ENCODE results near the gene FAM118A. TPM values are rescaled to one million over a fixed set of nuclear protein-coding genes. Genes with fewer than 3 reads are reported as not detected.

Gene FAM118A
- total and polyA plus RNA-seq, 9 of the 15 experiments (the other 6 are each of a cell fraction or from before 2014, with no cell fraction given), result 17.0 to 223 (median 59.4) TPM

- DNase-seq (ENCODE audit: extremely low read depth in 1 of 4, low spot score in 3 of 4) (no peak), ATAC-seq (no peak), FAIRE-seq (no peak)
- ChIA-PET CTCF (ENCODE audit: low intra/inter-chr PET ratio) (no interaction called here), POLR2A (interaction anchor here (1.6 kb wide), 1 partner anchor 12 kb away, joined by 3 read pairs; no protein-coding TSS in a partner anchor)
- 64% methylated on average over 6 of the region's 6 CpGs for WGBS (ENCODE audit: insufficient coverage, low coverage, missing lambda C conversion rate)
- H3K27me3 ChIP-seq (ENCODE audit: control insufficient read depth in 2 of 2, insufficient read depth in 2 of 2, low read length in 2 of 2), result no peaks in the 10 kb centered on the region
- no peak overlapping the region for H3K4me3 ChIP-seq
- intact Hi-C loops (cut with micrococcal nuclease), result no loop called here
- TF ChIP-seq SOX6 (IDR thresholded peaks at IDR 0.05) (no peak), SPI1 (IDR thresholded peaks at IDR 0.05; ENCODE audit: borderline replicate concordance, low read depth, low read length) (peak; percentile 87)
- no TSS peak for BruUV-seq (replicated peaks)
- no peak overlapping the region; a peak in 1 of 4 replicates for H3K9ac ChIP-seq (ENCODE audit: insufficient read depth in 1 of 2, low read depth in 2 of 2, low read length in 2 of 2)
- peaks cover 11% of the 10 kb centered on the region; the same call in 2 of the 3 replicates for H3K36me3 ChIP-seq (ENCODE audit: control insufficient read depth, insufficient read depth, low read length)
- peak overlapping the region; percentile 75; the same call in 1 of the 2 replicates for H3K4me2 ChIP-seq (ENCODE audit: insufficient read depth, low read length)
- in situ Hi-C loops (cut with MboI), result no loop called here
- H2AFZ ChIP-seq (ENCODE audit: low read depth, low read length), result peak overlapping the region; percentile 95
- no peaks in the 10 kb centered on the region for H4K20me1 ChIP-seq (replicated peaks; ENCODE audit: control insufficient read depth, insufficient read depth, low read length)
- H3K9me3 ChIP-seq (replicated peaks; ENCODE audit: control insufficient read depth, insufficient read depth, low read depth, low read length), result no peaks in the 10 kb centered on the region
- H3K4me1 ChIP-seq (replicated peaks in 1 of 2; ENCODE audit: control insufficient read depth in 2 of 2, insufficient read depth in 2 of 2, low read length in 2 of 2), result peaks cover 26 to 35% of the 10 kb centered on the region in 2 experiments; a peak in 4 of 5 replicates
- H3K9me1 ChIP-seq (ENCODE audit: control insufficient read depth, insufficient read depth, low read length), result no peaks in the 10 kb centered on the region
- H3K79me2 ChIP-seq (ENCODE audit: control insufficient read depth, insufficient read depth, low read length), result peaks cover 36% of the 10 kb centered on the region
- H3K27ac ChIP-seq (ENCODE audit: extremely low read depth, low read depth, low read length), result peak overlapping the region; percentile 72; the same call in 2 of the 3 replicates
Measured at GRCh38 chr22:45308391-45308956, 1.3 kb upstream of the FAM118A start.

GRCh38 chr22:45308957-45309421 lies 745 bp upstream of the FAM118A start:
- H3K27ac ChIP-seq (ENCODE audit: extremely low read depth, low read depth, low read length), result peak overlapping the region; percentile 72
- no TSS peak for BruUV-seq (replicated peaks)
- intact Hi-C loops (cut with micrococcal nuclease), result no loop called here
- ChIA-PET POLR2A (interaction anchor here (0.6 kb wide), 1 partner anchor 1364 kb away, joined by 3 read pairs; no protein-coding TSS in a partner anchor), CTCF (ENCODE audit: low intra/inter-chr PET ratio) (no interaction called here)
- H3K4me1 ChIP-seq (replicated peaks in 1 of 2; ENCODE audit: control insufficient read depth in 2 of 2, insufficient read depth in 2 of 2, low read length in 2 of 2), result peaks cover 31 to 35% of the 10 kb centered on the region in 2 experiments; a peak in 4 of 5 replicates
- peak overlapping the region; percentile 53 to 89 for H3K9ac ChIP-seq (ENCODE audit: insufficient read depth in 1 of 2, low read depth in 2 of 2, low read length in 2 of 2)
- in situ Hi-C loops (cut with MboI), result no loop called here
- H3K4me2 ChIP-seq (ENCODE audit: insufficient read depth, low read length), result peak overlapping the region; percentile 75
- peaks cover 40% of the 10 kb centered on the region for H3K79me2 ChIP-seq (ENCODE audit: control insufficient read depth, insufficient read depth, low read length)
- WGBS (ENCODE audit: insufficient coverage, low coverage, missing lambda C conversion rate), result 52% methylated on average over 9 of the region's 25 CpGs
- H4K20me1 ChIP-seq (replicated peaks; ENCODE audit: control insufficient read depth, insufficient read depth, low read length), result no peaks in the 10 kb centered on the region
- DNase-seq (ENCODE audit: extremely low read depth in 1 of 4, low spot score in 3 of 4) (no peak), FAIRE-seq (no peak), ATAC-seq (no peak)
- no peaks in the 10 kb centered on the region for H3K9me3 ChIP-seq (replicated peaks; ENCODE audit: control insufficient read depth, insufficient read depth, low read depth, low read length)
- H3K27me3 ChIP-seq (ENCODE audit: control insufficient read depth in 2 of 2, insufficient read depth in 2 of 2, low read length in 2 of 2), result no peaks in the 10 kb centered on the region
- H3K9me1 ChIP-seq (ENCODE audit: control insufficient read depth, insufficient read depth, low read length), result no peaks in the 10 kb centered on the region
- peak overlapping the region; percentile 24; the same call in 1 of the 2 replicates for H3K4me3 ChIP-seq
- H2AFZ ChIP-seq (ENCODE audit: low read depth, low read length), result peak overlapping the region; percentile 95
- peaks cover 12% of the 10 kb centered on the region; the same call in 2 of the 3 replicates for H3K36me3 ChIP-seq (ENCODE audit: control insufficient read depth, insufficient read depth, low read length)
- TF ChIP-seq EGR1 (conservative IDR thresholded peaks at IDR 0.05), result 0 out of 2 replicates have a peak, but pooled peaks have one; percentile 6
- TF ChIP-seq ZNF592 (IDR thresholded peaks at IDR 0.05), result peak; percentile 19; the same call in 1 of the 2 replicates
- 0 out of 2 replicates have a peak, but pooled peaks have one; percentile 22 for TF ChIP-seq SMARCE1 (IDR thresholded peaks at IDR 0.05)
- no peak for TF ChIP-seq NCOA4 (IDR thresholded peaks at IDR 0.05; ENCODE audit: partially characterized antibody)
- TF ChIP-seq NR0B1 (IDR thresholded peaks at IDR 0.05; ENCODE audit: partially characterized antibody), result no peak
- TF ChIP-seq PCBP2 (IDR thresholded peaks at IDR 0.05; ENCODE audit: low read depth, low read length, poor library complexity, severe bottlenecking), result no peak
- TF ChIP-seq ZNF41 (CRISPR knock-in tag; conservative IDR thresholded peaks at IDR 0.05), result no peak

Data from K562 (cell line).